Stimulated activated CD4-positive, alpha-beta T cell treated with anti-CD3 and anti-CD28 coated beads, TNF-alpha, amount 100 ng/mL, for 48 hours (primary cell): Measurements from ENCODE around the gene MYH11.
"Not testable (repeated sequence)": the region's sequence is repeated elsewhere in the genome, so short reads cannot be mapped to it uniquely, and the experiment has no call there.

Experiments
- DNase-seq, 3 donors: peaks; one replicate each; pipeline ENCODE4 v3.0.0-alpha.2; 2020; ENCODE audit warnings: low read depth in 3 of 3

The MYH11 gene

DNA sequence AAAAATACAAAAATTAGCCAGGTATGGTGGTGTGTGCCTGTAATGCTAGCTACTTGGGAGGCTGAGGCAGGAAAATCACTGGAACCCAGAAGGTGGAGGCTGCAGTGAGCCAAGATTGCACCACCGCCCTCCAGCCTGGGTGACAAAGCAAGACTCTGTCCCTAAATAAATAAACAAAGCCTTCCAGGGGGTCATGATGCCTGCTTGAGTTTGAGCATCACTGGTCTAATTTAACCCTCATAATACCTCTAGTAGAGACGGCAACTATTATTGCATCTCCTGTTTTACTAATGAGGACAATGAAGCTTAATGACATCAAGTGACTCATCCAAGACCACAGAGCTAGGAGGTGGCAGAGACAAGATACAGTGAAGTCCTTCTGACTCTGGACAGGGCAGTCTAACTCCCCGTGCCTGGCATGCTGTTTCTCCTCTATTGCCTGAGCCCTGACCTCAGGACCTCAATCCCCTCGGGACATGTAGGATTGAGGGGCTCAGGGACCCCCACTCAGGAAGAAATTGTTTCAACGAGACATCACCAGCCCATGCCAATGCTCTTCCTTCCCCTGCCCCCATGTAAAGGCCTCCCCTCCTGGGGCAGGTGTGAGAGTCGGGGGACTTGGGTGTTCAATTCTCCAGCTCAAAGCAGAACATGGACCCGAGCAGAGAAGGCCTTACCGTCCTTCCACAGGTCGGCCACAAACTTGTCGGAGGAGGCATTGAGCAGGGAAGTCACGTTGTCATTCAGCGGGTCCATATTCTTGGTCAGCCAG lies 103.9 kb downstream of the MYH11 start:
- no peak for DNase-seq

GRCh38 chr16:15751940-15752339 lies 104.9 kb downstream of the MYH11 start:
- no peak for DNase-seq

- no peak for DNase-seq
Measured at GRCh38 chr16:15749985-15750384, 106.8 kb downstream of the MYH11 start.

DNA sequence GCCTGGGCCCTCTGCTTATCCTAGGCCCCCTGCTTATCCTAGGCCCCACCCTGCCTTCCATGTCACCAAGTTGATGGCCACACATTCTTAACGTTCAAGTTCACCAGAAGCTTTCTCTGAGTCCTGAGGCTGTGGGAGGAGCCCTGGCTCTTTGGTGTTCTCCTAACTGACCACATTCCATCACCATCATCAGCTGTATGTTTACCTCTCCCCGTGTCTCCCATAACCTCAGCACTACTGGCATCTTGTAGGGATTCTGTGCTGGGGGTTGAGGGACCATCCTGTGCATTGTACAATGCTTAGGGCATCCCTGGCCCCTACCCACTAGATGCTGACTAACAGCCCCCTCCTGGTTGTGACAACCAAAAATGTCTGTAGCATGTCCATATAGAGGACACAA lies 107.5 kb downstream of the MYH11 start:
- DNase-seq: no peak

DNA sequence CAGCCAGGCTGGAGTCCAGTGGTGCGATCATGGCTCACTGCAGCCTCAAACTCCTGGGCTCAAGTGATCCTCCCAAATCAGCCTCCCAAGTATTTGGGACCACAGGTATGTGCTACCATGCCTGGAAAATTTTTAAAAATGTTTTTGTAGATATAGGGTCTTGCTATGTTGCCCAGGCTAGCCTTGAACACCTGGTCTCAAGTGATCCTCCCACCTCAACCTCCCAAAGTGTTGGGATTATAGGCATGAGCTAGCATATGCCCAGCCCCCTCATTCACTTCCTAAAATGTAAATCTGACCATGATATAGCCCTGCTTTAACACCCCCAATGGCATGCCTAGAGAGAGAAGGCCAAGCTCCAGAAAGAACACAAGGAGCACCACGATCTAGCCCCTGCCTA lies 108.2 kb downstream of the MYH11 start:
- no peak for DNase-seq

- DNase-seq: no peak
Measured at GRCh38 chr16:15747937-15748336, 108.9 kb downstream of the MYH11 start.

DNA sequence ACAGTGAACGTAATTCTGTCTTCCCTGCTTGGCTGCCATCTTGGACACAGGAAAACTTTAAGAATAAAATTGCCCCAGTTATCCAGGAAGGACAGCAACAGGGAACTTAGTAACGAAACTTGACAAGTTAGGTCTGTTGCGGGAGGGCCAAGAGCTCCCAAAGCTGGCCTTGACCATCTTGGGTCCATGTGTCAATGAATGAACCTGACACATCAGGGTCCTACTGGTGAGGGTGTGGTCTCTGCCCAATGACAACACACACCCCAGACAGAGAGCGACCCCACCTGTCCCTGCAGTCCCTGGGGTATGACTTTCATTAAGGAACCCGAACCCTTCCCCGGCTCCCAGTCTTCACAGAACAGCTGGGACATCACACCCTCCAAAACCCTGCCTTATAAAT lies 110.5 kb downstream of the MYH11 start:
- no peak for DNase-seq

GRCh38 chr16:15743657-15744056 lies 113.2 kb downstream of the MYH11 start:
- DNase-seq: no peak

GRCh38 chr16:15742716-15743115 lies 114.1 kb downstream of the MYH11 start:
- DNase-seq: no peak

DNA sequence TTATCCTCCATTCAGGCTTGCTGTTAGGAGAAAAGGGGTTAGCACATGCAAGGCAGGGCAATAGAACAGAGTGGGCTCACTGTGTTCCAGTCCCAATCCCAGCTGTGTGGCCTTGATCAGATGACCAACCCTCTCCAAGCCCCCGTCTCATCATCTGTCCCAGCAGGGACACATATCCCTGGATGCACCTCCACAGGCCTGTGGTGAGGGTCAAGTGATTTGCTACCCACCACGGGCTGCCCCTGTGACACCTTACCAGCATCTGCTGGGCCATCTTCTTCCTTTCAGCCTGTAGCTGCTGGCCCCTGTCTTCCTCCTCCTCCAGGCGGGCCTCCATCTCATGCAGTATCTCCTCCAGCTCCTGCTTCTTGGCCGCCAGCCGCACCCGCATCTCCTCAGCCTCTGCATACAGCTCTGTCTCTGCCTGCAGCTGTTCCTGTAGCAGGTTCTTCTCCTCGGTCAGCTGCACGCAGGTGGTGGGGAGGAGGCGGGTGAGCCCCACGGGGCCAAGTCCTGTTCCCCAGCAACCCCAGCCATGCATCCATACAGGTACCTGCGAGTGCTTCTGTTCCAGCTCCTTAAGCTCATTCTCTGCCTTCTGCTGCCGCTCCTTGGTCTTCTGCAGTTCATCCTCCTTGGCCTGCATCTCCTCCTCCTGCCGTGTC lies 115.5 kb downstream of the MYH11 start:
- DNase-seq: no peak

- DNase-seq: no peak
Measured at GRCh38 chr16:15739950-15740349, 116.9 kb downstream of the MYH11 start.

- no peak for DNase-seq
Measured at GRCh38 chr16:15739464-15739863, 117.4 kb downstream of the MYH11 start.

GRCh38 chr16:15737140-15737644 lies 119.6 kb downstream of the MYH11 start:
- DNase-seq: no peak

- no peak for DNase-seq
Measured at GRCh38 chr16:15736529-15736928, 120.3 kb downstream of the MYH11 start.

DNA sequence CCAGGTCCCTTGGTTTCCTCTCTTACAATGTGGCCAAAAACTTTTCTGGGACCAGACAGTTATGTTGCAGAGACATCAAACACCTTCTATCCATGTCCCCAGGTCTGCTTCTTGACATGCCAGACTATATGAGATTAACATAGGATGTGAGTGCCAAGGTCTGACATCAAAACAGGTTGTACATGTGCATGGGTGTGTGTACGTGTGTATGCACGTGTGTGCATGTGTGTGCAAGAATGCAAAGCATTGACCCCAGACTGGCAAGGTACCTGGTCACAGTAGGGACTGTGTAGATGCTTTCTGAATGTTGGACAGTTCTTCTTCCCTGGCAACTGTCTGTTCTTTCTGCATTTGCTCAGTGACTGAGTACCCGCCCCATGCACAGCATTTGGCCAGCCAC lies 121.2 kb downstream of the MYH11 start:
- DNase-seq: no peak

GRCh38 chr16:15732416-15732815 lies 124.4 kb downstream of the MYH11 start:
- no peak for DNase-seq

- DNase-seq: no peak
Measured at GRCh38 chr16:15729152-15729551, 127.7 kb downstream of the MYH11 start.

DNA sequence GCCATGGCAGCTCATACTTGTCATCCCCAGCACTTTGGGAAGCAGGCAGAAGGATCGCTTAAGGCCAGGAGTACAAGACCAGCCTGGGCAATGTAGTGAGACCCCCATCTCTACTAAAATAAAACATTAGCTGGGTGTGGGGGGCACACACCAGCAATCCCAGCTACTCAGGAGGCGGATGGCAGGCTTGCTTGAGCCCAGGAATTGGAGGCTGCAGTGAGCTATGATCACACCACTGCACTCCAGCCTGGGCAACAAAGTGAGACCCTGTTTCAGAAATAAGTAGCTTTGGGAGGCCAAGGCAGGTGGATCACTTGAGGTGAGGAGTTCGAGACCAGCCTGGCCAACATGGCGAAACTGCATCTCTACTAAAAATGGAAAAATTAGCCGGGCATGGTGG lies 129.1 kb downstream of the MYH11 start:
- DNase-seq: not testable (repeated sequence)

DNA sequence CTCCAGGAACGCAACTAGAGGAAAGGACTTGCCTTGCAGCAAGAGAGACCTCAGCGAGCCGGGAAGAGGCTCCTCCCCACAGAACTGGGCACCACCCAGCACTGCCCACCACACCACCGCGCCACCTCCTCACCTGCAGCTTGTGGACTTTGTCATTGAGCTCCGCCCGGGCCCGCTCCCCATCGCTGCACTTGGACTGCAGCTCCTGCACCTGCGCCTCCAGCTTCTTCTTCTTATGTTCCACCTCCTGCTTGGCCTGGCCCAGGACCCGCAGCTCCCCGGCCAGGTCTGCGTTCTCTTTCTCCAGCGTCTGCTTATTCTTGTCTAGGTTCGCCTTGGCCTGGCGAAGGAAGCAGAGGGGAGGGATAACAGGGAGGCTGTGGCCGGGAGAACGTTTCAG lies 130.1 kb downstream of the MYH11 start:
- no peak for DNase-seq

GRCh38 chr16:15725641-15726240 lies 131.1 kb downstream of the MYH11 start:
- DNase-seq: no peak

DNA sequence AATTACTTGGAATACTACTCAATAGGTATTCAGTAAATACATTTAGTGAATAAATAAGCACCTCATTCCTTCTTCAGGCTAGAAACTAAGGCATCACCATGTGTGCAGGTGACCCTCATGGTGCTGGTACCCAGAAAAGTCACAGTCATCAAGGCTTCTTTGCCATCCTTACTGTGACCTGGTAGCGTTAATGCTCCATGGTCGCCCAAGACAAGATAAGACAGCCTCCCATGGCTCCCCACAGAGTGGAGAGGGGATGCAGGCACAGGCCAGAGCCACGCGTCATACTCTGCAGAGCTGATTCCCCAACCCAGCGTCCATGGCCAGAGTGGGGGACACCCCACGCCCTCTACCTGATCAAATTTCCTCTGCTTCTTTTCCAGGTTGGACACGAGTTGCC lies 133.0 kb downstream of the MYH11 start:
- no peak for DNase-seq

- no peak for DNase-seq
Measured at GRCh38 chr16:15721018-15721417, 135.8 kb downstream of the MYH11 start.
